ENCODE results near the gene MRPL44.
A peak's percentile ranks its signal among the peaks of the same experiment; 100 is the strongest.

Gene MRPL44

DNA sequence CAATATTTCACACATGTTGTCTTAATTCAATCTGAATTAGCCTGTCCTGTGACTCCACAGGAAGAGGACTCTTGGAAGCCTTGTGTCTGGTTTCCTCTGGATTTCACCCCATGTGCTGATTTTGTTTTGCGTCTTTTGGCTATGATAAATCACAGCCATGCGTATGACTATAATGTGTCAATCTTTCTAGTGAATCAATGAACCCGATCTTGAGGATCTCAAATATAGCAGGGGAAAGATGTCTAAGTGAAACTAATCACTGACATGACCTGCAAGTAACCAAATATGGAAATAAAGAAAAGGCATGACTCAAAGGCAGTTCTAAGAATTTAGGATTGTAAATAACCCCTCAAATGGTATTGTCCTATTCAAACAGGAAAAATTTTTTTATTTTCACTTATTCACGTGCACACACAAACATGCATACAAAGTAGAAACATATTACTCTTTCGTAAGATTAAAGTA is 20.4 kb upstream of the MRPL44 start:
- DNase-seq (ENCODE audit: low spot score) = no peak

DNA sequence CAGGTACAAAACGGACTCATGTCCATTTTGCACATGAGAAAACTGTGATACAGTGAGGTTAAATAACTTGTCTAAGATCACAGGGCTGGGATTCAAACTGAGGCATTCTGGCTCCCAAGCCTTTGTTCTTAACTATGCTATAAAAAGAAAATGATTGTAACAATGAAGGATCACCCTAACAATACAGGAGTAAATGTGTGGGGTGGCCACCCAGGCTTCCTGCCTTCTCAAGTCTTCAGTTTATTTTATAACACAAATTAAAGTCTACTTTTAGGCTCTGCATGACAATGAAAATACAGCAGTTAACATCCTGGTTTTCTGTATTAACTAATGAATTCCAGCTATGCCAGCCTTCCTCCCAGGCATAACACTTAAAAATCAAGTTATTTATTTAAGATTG is 19.7 kb upstream of the MRPL44 start:
- DNase-seq (ENCODE audit: low spot score) = no peak

DNA sequence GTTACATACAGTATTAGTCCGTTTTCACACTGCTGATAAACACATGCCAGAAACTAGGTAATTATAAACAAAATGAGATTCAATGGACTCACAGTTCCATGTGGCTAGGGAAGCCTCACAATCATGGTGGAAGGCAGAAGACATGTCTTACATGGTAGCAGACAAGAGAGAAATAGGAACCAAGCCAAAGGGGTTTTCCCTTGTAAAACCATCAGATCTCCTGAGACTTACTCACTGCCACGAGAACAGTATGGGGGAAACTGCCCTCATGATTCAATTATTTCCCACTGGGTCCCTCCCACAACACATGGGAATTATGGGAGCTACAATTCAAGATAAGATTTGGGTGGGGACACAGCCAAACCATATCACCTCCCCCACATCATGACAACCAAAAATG is 17.8 kb upstream of the MRPL44 start:
- peak; percentile 78 for DNase-seq (ENCODE audit: low spot score)

DNA sequence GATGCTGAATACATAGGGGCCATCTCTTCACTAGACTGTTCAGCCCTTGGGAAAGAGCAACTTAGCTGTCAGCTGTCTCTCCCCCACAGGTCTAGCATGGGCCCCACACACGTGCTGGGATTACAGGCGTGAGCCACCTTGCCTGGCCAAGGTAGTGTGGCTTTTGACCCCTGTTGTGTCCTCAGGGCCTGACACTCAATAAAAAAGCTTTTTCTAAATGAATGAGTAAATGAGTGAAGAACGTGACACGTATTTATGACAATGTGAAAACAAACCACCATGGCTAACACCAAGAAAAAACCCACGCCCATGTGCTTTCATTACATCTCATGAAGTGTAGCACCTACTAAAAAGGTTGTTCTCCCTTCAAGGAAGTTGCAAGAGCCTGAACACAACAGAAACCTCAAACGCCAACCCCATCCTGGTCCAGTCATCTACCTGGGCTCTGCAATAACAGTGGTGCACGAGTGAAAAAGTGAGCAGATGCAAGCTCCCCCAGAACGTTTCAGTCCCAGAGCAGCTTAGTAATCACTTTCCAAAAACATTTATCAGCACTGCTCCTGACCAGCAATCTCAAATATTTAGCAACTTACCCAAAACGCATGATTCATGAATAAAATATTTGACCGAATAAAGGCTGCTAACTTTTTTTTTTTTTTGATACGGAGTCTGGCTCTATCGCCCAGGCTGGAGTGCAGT is 15.5 kb upstream of the MRPL44 start:
- peak; percentile 80 for DNase-seq (ENCODE audit: low spot score)

DNA sequence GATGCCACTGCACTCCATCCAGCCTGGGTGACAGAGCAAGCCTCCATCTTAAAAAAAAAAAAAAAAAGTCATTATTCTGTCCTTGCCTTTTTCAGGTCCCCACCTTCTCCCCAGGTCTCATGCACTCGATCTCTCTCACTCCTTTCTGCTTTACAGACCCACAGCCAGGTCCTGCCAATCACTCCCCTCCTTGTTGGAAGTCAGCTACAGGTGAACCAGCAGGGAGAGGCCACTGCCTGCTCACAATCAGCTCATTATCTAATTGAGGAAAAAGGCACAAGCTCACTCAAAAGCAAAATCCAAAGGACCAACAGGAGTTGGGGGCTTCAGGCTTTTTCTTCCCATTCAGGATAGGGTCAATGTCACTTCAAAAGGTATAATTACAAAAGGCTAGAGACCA is 14.1 kb upstream of the MRPL44 start:
- no peak for DNase-seq (ENCODE audit: low spot score)

DNA sequence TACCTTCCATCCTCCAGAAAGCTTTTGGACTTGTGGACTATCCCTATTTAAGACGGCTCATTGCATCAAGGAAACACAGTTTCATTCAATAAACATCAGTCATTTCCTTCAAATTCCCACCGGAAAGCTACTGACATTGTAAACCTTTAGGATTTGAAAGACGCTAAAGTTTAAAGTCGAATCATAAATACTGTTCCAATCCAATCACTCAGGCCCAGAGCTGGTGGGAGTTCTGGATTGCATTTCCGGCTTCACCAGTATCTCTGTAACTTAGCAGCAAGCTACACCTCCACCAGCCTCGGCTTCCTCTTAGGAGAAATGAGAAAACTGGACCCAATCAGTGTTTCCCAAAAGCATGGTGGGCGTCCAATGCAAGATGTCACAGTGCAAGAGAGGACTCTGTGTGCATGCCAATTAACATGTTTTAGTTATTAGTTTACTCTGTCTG is 13.7 kb upstream of the MRPL44 start:
- DNase-seq (ENCODE audit: low spot score) = peak; percentile 68

DNA sequence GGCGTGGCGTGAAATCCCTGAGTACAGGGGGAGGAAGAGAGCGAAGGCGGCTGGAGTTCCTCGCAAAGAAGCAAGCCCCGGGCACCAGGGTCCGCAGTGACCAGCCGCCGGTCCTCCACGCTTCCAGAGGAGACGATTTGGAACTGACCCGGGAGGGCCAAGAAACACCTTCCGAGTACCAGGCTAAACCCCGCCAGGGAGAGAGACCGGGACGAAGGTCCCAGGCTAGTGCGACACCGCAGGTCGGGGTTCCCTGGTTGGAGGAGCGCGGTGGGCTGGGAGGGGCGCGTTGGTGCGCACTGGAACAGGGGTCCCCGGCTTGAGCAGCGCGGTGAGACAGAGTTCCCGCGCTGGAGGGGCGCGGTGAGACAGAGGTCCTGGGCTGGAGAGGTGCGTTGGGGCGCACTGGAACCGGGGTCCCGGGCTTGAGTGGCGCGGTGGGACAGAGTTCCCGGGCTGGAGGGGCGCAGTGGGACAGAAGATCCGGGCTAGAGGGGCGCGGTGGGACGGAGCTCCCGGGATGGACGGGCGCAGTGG is 13.0 kb upstream of the MRPL44 start:
- DNase-seq (ENCODE audit: low spot score) = peak; percentile 41

DNA sequence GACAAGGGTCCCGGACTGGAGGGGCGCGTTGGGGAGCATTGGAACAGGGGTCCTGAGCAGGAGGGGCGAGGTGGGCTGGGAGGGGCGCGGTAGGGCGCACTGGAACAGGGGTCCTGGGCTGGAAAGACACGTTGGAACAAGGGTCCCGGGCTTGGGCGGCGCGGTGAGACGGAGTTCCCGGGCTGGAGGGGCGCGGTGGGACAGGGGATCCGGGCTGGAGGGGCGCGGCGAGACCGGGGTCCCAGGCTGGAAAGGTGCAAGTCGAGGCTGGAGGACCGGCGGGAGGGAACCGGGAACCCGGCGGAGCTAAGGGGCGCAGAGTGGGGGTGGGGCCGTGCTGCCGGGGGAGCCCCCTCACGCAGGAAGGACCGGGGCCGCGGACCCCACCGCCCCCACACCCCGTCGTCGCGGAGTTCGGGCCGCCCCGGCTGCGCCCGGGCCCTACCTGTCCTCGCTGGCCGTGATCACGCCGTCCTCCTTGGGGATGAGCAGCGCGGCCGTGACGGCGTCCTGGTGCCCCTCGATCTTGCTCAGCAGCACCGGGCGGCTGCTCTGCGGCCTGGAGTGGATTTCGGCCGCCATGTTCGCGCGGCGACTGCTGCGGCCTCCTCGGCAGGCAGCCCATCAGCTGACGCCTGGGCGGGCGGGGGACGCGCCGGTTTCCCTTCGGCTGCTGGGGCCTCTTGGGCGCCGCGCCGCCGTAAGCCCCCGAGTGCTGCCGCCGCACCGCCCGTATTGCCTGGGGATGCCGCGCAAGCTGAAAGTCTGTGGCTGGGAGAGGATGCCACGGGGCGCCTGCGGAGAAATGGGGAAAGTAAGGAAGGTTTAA is 12.3 kb upstream of the MRPL44 start, which contains the start of gene WDFY1:
WDFY1 (minus strand) TSS at position 633 of the 829 bp plus-strand sequence; CDS start at position 582, 51 bp downstream.
- DNase-seq (ENCODE audit: low spot score) = peak; percentile 91

DNA sequence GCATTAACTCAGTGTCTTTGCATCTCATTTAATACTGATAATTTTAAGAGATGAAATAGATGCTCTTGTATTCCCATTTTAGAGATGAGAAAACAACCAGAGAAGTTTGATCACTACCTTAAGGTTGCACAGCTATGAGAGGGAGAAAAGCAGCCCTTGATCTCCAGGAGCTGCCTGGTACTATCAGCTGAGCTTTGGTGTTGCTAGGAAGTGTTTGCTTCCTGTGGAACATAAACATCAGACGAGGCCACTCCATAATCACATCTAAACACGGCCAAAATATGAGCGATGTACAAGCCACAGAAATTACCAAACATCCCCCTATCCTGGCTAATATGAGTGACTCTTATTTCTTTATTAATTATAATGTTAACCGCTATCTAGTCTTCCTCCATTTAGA is 11.5 kb upstream of the MRPL44 start:
- no peak for DNase-seq (ENCODE audit: low spot score)

DNA sequence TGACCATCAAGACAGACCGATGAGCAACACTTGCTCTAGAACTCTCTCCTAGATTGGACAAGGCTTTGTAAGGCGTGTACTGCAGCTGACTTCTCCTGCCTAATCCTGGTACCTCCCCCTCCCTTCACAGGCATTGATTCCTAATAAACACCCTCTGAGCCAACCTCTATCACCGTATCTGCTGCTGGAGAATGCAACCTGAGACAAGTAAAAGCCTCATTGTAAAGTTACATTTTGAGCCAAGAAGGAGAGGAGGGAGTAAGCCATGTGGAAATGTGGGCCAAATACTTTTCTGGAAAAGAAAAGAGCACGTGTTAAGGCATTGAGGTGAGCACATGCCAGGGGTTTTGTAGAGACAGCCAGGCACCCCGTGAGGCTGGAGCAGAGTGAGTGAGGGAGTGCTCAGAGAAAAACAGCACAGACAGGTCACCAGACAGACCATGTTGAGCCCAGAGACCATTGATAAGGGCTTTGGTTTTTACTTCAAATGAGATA is 9.5 kb upstream of the MRPL44 start:
- no peak for DNase-seq (ENCODE audit: low spot score)

DNA sequence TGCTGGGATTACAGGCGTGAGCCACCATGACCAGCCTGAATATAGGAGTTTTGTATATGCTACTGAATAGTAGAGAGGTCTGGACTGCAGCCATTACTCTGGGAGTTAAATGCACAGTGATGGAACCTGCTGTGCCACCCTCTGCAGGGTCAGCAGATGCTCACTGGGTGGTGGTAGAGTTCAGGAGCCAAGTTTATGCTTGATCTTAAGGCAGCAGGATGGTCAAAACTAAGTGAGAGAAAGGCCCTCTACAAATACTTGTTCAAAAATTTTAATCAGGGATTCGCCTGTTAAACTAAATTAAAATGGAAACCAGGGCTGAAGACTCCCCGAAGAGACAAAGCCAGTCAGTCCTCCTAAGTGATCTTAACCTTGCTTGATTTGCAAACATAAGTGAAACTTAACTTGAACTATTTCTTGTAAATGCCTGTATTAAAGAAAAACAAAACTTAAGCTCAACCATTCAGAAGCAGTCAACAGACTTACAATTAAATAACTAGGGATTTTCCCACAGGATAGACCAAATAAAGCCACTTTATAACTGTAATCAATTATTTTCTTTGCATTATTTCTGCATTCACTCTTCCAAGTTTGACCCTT is 7.9 kb upstream of the MRPL44 start:
- no peak for DNase-seq (ENCODE audit: low spot score)

DNA sequence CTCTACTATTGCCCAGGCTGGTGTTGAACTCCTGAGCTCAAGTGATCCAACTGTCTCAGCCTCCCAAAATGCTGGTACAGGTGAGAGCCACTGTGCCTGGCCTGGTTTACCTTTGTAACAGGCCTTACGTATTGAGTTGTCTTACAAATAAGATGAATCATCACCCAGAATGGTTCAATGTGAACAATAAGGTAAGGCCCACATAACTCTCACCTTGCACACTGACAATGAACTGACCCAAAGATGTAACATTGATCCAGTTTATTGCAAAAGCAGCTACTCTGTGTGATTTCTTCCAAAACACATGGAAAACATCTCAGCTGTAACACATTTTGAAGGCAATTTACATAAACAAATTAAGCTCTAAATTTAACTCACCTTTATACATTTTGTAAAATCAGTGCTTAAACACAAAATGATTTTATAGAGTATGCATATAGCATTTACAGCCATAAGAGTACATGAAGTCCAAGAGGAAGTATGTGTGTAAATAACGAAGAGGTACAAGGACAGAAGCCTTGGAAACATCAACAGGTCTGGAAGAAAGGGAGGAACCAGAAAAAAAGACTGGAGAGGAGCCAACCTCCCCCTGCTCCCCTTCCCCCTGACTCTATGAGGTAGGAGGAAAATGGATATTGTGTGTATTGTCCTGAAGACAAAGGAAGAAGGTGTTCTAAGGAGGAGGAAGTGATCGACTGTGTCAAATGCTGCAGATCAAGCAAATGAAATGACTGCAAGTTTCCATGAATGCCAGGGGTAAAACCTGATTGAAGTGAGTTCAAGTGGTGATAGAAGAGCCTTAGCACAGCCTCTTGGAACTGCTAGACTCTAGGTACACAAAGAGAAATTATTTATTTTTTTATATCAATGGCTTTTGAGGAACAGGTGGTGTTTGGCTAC is 6.6 kb upstream of the MRPL44 start:
- DNase-seq (ENCODE audit: low spot score) = no peak

DNA sequence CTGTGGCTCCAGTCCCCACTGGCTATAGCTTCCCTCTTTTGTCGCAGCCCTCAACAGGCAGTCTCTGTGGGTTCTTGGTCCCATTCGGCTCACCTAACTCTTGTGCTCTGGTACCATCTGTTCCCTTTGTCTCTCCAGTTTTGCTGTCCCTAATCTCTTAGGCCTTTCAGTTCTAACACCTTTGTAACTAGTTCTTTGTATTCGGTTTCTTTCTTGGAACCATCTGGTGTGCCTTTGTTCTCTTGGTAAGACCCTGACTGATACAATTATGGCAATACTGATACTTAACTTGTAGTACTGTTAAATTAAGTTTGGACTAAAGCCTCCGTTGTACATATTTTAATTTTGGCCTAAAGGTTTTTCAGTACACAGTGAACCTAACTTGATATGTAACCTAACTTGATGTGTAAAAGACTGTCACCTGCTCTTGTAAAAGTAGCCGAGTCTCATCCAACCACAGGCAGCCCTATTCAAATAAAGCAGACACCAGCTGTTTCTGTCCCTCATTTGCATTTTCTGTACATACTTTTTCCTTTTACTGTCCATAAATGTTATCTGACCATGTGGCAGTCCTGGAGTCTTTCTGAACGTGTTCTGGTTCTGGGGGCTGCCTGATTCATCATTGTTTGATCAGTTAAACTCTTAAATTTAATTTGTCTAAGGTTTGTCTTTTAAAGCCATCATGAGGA is 4.8 kb upstream of the MRPL44 start:
- no peak for DNase-seq (ENCODE audit: low spot score)

DNA sequence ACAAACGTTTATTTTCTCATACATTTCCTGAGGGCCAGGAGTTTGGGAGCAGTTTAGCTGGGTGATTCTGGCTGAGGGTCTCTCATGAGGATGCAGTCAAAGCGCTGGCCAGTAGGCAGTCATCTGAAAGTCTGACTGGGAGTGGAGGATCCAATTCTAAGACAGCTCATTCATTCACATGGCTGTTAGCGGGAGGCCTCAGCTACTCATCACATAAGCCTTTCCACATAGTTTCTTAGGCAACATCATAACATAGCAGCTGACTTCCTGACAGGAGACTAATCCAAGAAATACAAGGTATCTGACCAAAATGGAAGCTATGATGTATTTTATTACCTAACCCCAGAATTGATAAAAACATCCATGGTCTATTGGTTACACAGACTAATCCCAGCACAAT is 2.9 kb upstream of the MRPL44 start:
- DNase-seq (ENCODE audit: low spot score) = peak; percentile 76

DNA sequence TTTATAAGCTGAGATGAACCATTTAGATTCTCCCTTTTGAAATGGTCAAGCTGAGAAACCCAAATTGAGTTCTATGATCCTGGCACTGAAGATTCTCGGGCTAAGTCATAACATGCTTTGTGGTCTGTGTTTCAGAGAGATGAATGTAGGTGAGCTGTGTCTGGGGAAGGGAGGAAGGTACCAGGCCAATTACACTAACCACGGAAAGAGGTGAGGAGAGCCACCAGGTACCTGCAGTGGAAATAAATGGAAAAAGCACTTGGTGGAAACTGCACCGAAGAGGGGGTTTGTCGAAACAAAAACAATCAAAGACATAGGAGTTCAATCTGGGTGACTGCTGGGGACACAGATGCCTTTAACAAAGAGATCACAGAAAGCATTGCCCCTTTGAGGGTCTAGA is 963 bp upstream of the MRPL44 start:
- DNase-seq (ENCODE audit: low spot score) = no peak

DNA sequence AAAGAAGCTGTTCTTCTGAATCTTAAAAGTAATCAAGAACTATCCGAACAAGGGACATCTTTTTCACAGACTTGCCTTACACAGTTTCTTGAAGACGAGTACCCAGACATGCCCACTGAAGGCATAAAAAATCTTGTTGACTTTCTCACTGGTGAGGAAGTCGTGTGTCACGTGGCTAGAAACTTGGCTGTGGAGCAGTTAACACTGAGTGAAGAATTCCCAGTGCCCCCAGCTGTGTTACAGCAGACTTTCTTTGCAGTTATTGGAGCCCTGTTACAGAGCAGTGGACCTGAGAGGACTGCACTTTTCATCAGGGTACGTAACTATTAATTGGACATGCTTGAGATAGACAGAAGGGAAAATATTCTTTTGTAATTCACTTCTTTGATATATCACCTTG is 2.4 kb downstream of the MRPL44 start:
- DNase-seq (ENCODE audit: low spot score) = peak; percentile 64

DNA sequence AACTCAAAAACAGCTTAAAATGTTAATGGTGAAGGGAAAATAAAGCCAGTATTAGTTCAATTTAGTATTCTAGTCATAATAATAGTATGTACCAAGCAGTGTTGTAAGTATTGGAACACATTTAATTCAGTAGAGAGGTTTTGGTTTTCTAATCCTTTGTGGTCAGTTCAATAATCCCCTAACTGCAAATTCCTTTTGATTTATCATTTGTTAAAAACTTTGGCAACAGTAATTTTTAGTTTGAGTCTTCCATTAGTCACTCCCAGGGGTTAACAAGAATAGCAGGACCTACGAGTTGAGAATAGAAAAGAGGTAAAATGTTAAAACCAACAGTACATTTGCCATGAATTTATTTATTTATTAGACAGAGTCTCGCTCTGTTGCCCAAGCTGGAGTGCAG is 10.7 kb downstream of the MRPL44 start:
- peak; percentile 29 for DNase-seq (ENCODE audit: low spot score)

DNA sequence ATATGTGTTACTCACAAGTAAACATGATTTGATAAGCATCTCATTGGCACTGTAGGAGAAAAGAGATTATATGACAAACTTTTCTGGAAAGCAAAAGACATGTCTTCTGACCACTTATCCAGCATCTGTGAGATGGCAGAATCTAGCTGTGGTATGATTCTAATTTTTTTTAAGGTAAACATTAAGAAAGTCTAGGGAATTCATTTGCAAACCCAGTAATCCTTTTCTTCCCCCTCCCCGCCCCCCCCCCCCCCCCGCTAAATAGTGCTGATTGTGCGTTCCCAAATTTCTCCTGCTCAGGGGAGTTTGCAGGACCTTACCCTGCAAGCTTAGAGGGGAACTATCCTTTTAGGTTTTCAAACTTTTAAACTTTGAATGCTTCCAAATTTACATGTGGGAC is 12.1 kb downstream of the MRPL44 start:
- no peak for DNase-seq (ENCODE audit: low spot score)

DNA sequence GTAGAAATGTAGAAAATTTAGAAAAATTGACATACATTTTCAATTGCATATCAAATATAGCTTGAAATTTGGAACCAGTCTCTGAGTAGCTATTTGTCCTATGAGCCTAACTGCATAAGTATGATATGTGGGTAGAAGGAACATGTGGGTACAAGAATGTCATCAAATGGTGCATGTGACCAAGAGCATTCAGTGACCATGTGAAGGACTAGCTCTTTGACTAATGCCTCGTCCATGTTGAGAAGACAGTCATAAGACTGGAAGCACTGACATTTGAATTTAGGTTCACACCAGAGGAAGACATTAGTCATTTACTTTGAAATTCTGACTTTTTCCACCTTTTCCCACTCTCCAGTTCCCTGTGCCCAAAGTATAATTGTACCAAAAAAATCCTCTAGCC is 12.6 kb downstream of the MRPL44 start:
- peak; percentile 37 for DNase-seq (ENCODE audit: low spot score)

DNA sequence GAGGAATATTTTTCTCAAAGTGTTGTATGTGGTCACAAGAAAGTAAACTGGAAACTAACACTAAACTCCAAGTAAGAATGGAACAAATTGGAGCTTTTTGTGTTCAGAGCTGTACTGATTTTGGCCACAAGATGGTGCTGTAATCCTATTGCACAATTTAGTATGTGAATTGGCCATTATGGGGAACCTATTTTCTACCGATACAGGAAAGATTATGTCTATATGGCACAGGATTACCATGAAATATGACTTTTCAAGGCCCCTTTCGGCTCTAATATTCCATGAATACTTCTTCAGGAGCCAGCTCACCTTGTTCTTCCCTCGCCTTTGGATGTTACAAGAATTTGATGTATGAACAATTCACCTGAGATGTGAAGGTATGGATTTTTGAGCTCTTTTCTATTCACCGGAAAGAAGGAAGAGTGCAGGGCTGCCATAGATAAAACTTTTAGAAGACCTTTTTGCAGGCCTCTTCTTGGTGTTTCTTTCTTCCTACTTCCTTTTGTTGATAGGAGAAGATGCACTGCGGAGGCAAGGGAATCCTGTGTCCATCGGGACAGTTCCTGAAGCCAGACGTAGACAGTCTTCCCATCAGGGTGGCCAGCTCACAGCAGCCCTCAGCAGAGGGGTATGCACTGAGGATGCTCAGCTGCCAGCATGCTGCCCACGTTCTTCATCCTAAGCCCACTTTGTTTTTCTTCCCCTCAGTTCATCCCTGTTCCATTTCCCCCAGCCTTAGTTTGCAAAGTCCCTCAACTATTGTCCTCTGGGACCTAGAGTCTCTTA is 13.3 kb downstream of the MRPL44 start:
- DNase-seq (ENCODE audit: low spot score) = peak; percentile 63

Data from kidney tubule cell (primary cell).